Liver (tissue), 3 donors: ENCODE results near the gene UNC5CL.

Experiments used
- CTCF ChIP-seq: fragments of 150-350 bp; IDR thresholded peaks from 2 replicates; pipeline ENCODE4 v1.5.1; 2017; ENCODE audit warnings: improper control_type of control experiment, low read depth, low read length; ENCODE audit not compliant: missing input control
- RAD21 ChIP-seq, 2 donors: IDR thresholded peaks; 2 replicates each; pipeline ENCODE4 v1.6.1; 2016; ENCODE audit warnings: antibody characterized with exemption in 2 of 2, mild to moderate bottlenecking in 2 of 2
- donor health status: healthy.
- donor health status: healthy.

- TF ChIP-seq RAD21 (IDR thresholded peaks at IDR 0.05) (no peak), CTCF (no peak)
Observed at GRCh38 chr6:41047745-41048732, 9.0 kb upstream of the UNC5CL start.
